WTC11 (cell line): Measurements from ENCODE around the gene ERAP2. TPM values are rescaled to one million over a fixed set of nuclear protein-coding genes. Genes with fewer than 3 reads are reported as not detected.
A peak's percentile ranks its signal among the peaks of the same experiment; 100 is the strongest.

Experiments used
- ATAC-seq: fragments of 200-7000 bp; cut with Tn5 transposase; 2 replicates; pipeline ENCODE4 v1.10.0; 2021; ENCODE audit warnings: mild to moderate bottlenecking, moderate library complexity
- CTCF ChIA-PET: fragments of 300-600 bp; sonication (Branson Sonifier 250); formaldehyde crosslinking; loops from one replicate; lab custom pipeline; 2021; ENCODE audit warnings: antibody characterized with exemption; lab: Charles Lee
- POLR2A ChIA-PET: fragments of 350-600 bp; sonication (Branson Sonifier 250); formaldehyde crosslinking; loops from one replicate; lab custom pipeline; 2021; ENCODE audit warnings: antibody characterized with exemption; lab: Charles Lee
- DNase-seq: peaks from one replicate; pipeline ENCODE4 v3.0.0; 2021; ENCODE audit warnings: low spot score
- H3K27ac Mint-ChIP-seq: 2 replicates; pipeline ENCODE4 v1.8.0; 2021; ENCODE audit warnings: mixed read lengths
- H3K27me3 Mint-ChIP-seq: 2 replicates; pipeline ENCODE4 v1.8.0; 2021; ENCODE audit warnings: low read depth, mild to moderate bottlenecking, moderate library complexity, mixed read lengths
- H3K36me3 Mint-ChIP-seq: 2 replicates; pipeline ENCODE4 v1.8.0; 2021; ENCODE audit warnings: mixed read lengths
- H3K4me1 Mint-ChIP-seq: 2 replicates; pipeline ENCODE4 v1.8.0; 2022; ENCODE audit warnings: mixed read lengths
- H3K4me3 Mint-ChIP-seq: 2 replicates; pipeline ENCODE4 v1.8.0; 2021; ENCODE audit warnings: mild to moderate bottlenecking, moderate library complexity, mixed read lengths
- H3K9me3 Mint-ChIP-seq: 2 replicates; pipeline ENCODE4 v1.8.0; 2021; ENCODE audit warnings: mixed read lengths
- GTF2I ChIP-seq: fragments of 250-450 bp; sonication (Bioruptor Pico); conservative IDR thresholded peaks from 2 replicates; pipeline ENCODE4 v1.4.0; 2021; ENCODE audit warnings: mild to moderate bottlenecking
- PRRX2 ChIP-seq: fragments of 250-450 bp; sonication (Bioruptor Pico); IDR thresholded peaks from 2 replicates; pipeline ENCODE4 v1.8.0; 2021; ENCODE audit warnings: mild to moderate bottlenecking
- ZNF219 ChIP-seq: sonication (generic); formaldehyde crosslinking; IDR thresholded peaks from 2 replicates; pipeline ENCODE4 v1.8.0; 2023; ENCODE audit warnings: missing genetic modification reagents, mild to moderate bottlenecking, borderline replicate concordance
- ZNF416 ChIP-seq: fragments of 250-450 bp; sonication (Bioruptor Pico); IDR thresholded peaks from 2 replicates; pipeline ENCODE4 v1.9.0; 2021; ENCODE audit warnings: mild to moderate bottlenecking, inconsistent platforms
- total RNA-seq: library from RNA; stranded (reverse); gene quantifications from 3 replicates; pipeline ENCODE4 v1.2.3, GENCODE V29; 2021
- TF ChIP-seq, protein P1 (sequence below): sonication (generic); formaldehyde crosslinking; IDR thresholded peaks from 2 replicates; pipeline ENCODE4 v1.8.0; 2022; ENCODE audit warnings: mild to moderate bottlenecking, missing genetic modification reagents
- TF ChIP-seq, protein P2 (sequence below): sonication (generic); formaldehyde crosslinking; conservative IDR thresholded peaks from 2 replicates; pipeline ENCODE4 v1.8.1; 2023; ENCODE audit warnings: mild to moderate bottlenecking, low read depth, missing genetic modification reagents, moderate library complexity
- TF ChIP-seq, protein P3 (sequence below): sonication (generic); formaldehyde crosslinking; IDR thresholded peaks from 2 replicates; pipeline ENCODE4 v1.8.0; 2022; ENCODE audit warnings: mild to moderate bottlenecking, missing genetic modification reagents
- TF ChIP-seq, protein P4 (sequence below): sonication (generic); formaldehyde crosslinking; IDR thresholded peaks from 2 replicates; pipeline ENCODE4 v1.8.1; 2023; ENCODE audit warnings: mild to moderate bottlenecking, moderate library complexity, missing genetic modification reagents
- TF ChIP-seq, protein P5 (sequence below): sonication (generic); formaldehyde crosslinking; IDR thresholded peaks from 2 replicates; pipeline ENCODE4 v1.8.1; 2023; ENCODE audit warnings: mild to moderate bottlenecking, missing genetic modification reagents, moderate library complexity
- TF ChIP-seq, protein P6 (sequence below): fragments of 250-450 bp; sonication (Bioruptor Pico); IDR thresholded peaks from 2 replicates; pipeline ENCODE4 v2.1.2; 2022; ENCODE audit warnings: mild to moderate bottlenecking, moderate library complexity
- TF ChIP-seq, protein P7 (sequence below): sonication (generic); formaldehyde crosslinking; IDR thresholded peaks from 2 replicates; pipeline ENCODE4 v1.8.1; 2023; ENCODE audit warnings: mild to moderate bottlenecking, missing genetic modification reagents, borderline replicate concordance
- TF ChIP-seq, protein P8 (sequence below): sonication (generic); formaldehyde crosslinking; IDR thresholded peaks from 2 replicates; pipeline ENCODE4 v1.8.1; 2022; ENCODE audit warnings: low read depth, mild to moderate bottlenecking, moderate library complexity, missing genetic modification reagents, borderline replicate concordance
- TF ChIP-seq, protein P9 (sequence below): sonication (generic); formaldehyde crosslinking; IDR thresholded peaks from 2 replicates; pipeline ENCODE4 v1.8.0; 2023; ENCODE audit warnings: missing genetic modification reagents

The ERAP2 gene
- total RNA-seq, 1 experiment from 2014 or later = 0.13 TPM

DNA sequence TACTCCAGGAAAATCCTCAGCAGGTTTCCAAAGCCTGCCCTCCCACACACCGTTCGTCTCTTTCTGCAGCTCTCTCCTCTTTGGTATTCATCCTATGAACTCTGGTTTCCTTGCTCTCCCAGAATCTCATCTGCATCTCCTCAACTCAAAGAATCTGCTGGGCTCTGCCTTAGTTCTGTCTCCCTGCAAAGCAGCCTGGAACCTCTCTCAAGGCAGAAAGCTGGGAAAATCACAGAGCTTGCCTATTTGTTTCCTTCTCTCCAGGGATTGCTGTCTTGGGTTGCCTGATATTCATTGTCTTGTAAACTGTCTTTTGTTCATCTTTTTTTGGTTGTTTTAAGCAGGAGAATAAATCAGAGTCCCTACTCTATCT, 5.3 kb upstream of the ERAP2 start:
- ChIA-PET CTCF (interaction anchor here (0.6 to 1.2 kb wide), 4 partner anchors 118 to 290 kb away, joined by 3 to 4 read pairs (median 3); partner anchors contain the start of gene LIX1), POLR2A (no interaction called here)
- ATAC-seq = peak; percentile 36
- Mint-ChIP-seq H3K4me1 (peaks cover 31% of the 10 kb centered on the region), H3K4me3 (no peak overlapping the region)
- no peak for DNase-seq
- TF ChIP-seq, protein P1, sequence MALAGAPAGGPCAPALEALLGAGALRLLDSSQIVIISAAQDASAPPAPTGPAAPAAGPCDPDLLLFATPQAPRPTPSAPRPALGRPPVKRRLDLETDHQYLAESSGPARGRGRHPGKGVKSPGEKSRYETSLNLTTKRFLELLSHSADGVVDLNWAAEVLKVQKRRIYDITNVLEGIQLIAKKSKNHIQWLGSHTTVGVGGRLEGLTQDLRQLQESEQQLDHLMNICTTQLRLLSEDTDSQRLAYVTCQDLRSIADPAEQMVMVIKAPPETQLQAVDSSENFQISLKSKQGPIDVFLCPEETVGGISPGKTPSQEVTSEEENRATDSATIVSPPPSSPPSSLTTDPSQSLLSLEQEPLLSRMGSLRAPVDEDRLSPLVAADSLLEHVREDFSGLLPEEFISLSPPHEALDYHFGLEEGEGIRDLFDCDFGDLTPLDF (CRISPR knock-in tag) = no peak
- TF ChIP-seq, protein P2, sequence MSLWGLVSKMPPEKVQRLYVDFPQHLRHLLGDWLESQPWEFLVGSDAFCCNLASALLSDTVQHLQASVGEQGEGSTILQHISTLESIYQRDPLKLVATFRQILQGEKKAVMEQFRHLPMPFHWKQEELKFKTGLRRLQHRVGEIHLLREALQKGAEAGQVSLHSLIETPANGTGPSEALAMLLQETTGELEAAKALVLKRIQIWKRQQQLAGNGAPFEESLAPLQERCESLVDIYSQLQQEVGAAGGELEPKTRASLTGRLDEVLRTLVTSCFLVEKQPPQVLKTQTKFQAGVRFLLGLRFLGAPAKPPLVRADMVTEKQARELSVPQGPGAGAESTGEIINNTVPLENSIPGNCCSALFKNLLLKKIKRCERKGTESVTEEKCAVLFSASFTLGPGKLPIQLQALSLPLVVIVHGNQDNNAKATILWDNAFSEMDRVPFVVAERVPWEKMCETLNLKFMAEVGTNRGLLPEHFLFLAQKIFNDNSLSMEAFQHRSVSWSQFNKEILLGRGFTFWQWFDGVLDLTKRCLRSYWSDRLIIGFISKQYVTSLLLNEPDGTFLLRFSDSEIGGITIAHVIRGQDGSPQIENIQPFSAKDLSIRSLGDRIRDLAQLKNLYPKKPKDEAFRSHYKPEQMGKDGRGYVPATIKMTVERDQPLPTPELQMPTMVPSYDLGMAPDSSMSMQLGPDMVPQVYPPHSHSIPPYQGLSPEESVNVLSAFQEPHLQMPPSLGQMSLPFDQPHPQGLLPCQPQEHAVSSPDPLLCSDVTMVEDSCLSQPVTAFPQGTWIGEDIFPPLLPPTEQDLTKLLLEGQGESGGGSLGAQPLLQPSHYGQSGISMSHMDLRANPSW (CRISPR knock-in tag) = no peak
- TF ChIP-seq, protein P3, sequence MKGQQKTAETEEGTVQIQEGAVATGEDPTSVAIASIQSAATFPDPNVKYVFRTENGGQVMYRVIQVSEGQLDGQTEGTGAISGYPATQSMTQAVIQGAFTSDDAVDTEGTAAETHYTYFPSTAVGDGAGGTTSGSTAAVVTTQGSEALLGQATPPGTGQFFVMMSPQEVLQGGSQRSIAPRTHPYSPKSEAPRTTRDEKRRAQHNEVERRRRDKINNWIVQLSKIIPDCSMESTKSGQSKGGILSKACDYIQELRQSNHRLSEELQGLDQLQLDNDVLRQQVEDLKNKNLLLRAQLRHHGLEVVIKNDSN = no peak
- TF ChIP-seq ZNF219 (CRISPR knock-in tag) = no peak
- TF ChIP-seq, protein P4, sequence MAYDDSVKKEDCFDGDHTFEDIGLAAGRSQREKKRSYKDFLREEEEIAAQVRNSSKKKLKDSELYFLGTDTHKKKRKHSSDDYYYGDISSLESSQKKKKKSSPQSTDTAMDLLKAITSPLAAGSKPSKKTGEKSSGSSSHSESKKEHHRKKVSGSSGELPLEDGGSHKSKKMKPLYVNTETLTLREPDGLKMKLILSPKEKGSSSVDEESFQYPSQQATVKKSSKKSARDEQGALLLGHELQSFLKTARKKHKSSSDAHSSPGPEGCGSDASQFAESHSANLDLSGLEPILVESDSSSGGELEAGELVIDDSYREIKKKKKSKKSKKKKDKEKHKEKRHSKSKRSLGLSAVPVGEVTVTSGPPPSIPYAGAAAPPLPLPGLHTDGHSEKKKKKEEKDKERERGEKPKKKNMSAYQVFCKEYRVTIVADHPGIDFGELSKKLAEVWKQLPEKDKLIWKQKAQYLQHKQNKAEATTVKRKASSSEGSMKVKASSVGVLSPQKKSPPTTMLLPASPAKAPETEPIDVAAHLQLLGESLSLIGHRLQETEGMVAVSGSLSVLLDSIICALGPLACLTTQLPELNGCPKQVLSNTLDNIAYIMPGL (CRISPR knock-in tag) = no peak
- TF ChIP-seq ZNF416 (CRISPR knock-in tag) = no peak
- no peak for TF ChIP-seq GTF2I (CRISPR knock-in tag)
- TF ChIP-seq PRRX2 (CRISPR knock-in tag) = no peak
- TF ChIP-seq, protein P5, sequence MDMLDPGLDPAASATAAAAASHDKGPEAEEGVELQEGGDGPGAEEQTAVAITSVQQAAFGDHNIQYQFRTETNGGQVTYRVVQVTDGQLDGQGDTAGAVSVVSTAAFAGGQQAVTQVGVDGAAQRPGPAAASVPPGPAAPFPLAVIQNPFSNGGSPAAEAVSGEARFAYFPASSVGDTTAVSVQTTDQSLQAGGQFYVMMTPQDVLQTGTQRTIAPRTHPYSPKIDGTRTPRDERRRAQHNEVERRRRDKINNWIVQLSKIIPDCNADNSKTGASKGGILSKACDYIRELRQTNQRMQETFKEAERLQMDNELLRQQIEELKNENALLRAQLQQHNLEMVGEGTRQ (CRISPR knock-in tag) = no peak
- TF ChIP-seq, protein P6, sequence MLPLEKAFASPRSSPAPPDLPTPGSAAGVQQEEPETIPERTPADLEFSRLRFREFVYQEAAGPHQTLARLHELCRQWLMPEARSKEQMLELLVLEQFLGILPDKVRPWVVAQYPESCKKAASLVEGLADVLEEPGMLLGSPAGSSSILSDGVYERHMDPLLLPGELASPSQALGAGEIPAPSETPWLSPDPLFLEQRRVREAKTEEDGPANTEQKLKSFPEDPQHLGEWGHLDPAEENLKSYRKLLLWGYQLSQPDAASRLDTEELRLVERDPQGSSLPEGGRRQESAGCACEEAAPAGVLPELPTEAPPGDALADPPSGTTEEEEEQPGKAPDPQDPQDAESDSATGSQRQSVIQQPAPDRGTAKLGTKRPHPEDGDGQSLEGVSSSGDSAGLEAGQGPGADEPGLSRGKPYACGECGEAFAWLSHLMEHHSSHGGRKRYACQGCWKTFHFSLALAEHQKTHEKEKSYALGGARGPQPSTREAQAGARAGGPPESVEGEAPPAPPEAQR (CRISPR knock-in tag) = no peak
- TF ChIP-seq, protein P7, sequence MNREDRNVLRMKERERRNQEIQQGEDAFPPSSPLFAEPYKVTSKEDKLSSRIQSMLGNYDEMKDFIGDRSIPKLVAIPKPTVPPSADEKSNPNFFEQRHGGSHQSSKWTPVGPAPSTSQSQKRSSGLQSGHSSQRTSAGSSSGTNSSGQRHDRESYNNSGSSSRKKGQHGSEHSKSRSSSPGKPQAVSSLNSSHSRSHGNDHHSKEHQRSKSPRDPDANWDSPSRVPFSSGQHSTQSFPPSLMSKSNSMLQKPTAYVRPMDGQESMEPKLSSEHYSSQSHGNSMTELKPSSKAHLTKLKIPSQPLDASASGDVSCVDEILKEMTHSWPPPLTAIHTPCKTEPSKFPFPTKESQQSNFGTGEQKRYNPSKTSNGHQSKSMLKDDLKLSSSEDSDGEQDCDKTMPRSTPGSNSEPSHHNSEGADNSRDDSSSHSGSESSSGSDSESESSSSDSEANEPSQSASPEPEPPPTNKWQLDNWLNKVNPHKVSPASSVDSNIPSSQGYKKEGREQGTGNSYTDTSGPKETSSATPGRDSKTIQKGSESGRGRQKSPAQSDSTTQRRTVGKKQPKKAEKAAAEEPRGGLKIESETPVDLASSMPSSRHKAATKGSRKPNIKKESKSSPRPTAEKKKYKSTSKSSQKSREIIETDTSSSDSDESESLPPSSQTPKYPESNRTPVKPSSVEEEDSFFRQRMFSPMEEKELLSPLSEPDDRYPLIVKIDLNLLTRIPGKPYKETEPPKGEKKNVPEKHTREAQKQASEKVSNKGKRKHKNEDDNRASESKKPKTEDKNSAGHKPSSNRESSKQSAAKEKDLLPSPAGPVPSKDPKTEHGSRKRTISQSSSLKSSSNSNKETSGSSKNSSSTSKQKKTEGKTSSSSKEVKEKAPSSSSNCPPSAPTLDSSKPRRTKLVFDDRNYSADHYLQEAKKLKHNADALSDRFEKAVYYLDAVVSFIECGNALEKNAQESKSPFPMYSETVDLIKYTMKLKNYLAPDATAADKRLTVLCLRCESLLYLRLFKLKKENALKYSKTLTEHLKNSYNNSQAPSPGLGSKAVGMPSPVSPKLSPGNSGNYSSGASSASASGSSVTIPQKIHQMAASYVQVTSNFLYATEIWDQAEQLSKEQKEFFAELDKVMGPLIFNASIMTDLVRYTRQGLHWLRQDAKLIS (CRISPR knock-in tag) = no peak
- TF ChIP-seq, protein P8, sequence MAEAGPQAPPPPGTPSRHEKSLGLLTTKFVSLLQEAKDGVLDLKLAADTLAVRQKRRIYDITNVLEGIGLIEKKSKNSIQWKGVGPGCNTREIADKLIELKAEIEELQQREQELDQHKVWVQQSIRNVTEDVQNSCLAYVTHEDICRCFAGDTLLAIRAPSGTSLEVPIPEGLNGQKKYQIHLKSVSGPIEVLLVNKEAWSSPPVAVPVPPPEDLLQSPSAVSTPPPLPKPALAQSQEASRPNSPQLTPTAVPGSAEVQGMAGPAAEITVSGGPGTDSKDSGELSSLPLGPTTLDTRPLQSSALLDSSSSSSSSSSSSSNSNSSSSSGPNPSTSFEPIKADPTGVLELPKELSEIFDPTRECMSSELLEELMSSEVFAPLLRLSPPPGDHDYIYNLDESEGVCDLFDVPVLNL (CRISPR knock-in tag) = no peak
- TF ChIP-seq, protein P9, sequence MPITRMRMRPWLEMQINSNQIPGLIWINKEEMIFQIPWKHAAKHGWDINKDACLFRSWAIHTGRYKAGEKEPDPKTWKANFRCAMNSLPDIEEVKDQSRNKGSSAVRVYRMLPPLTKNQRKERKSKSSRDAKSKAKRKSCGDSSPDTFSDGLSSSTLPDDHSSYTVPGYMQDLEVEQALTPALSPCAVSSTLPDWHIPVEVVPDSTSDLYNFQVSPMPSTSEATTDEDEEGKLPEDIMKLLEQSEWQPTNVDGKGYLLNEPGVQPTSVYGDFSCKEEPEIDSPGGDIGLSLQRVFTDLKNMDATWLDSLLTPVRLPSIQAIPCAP (CRISPR knock-in tag) = no peak
- TF ChIP-seq, all 79 proteins: peak for 0
- no peaks in the 10 kb centered on the region for H3K36me3 Mint-ChIP-seq
- H3K27me3 Mint-ChIP-seq = no peaks in the 10 kb centered on the region
- H3K27ac Mint-ChIP-seq = peak overlapping the region; percentile 55; the same call in 1 of the 2 replicates
- H3K9me3 Mint-ChIP-seq = no peaks in the 10 kb centered on the region
